B cell (primary cell): Measurements from ENCODE around the gene OR6P1. TPM values are rescaled to one million over a fixed set of nuclear protein-coding genes. Genes with fewer than 3 reads are reported as not detected.

ENCODE experiments used
- ATAC-seq: fragments of 200-7000 bp; cut with Tn5 transposase; one replicate; pipeline ENCODE4 v1.10.0; 2021; ENCODE audit warnings: low read depth, mild to moderate bottlenecking, moderate number of reproducible peaks, moderate library complexity
- CTCF ChIA-PET: fragments of 350-600 bp; sonication (Branson Sonifier 250); formaldehyde crosslinking; loops from one replicate; lab custom pipeline; 2021; ENCODE audit warnings: antibody characterized with exemption, inconsistent platforms; lab: Charles Lee
- POLR2A ChIA-PET: fragments of 350-600 bp; sonication (Branson Sonifier 250); formaldehyde crosslinking; loops from one replicate; lab custom pipeline; 2021; ENCODE audit warnings: antibody characterized with exemption; lab: Charles Lee
- DNase-seq: peaks from one replicate; pipeline ENCODE4 v3.0.0; 2013
- H2AFZ ChIP-seq: 2 replicates; pipeline ENCODE4 v1.6.1; 2012; ENCODE audit warnings: mild to moderate bottlenecking, low read depth, low read length; ENCODE audit not compliant: insufficient read depth, poor library complexity, severe bottlenecking
- H3K27ac ChIP-seq, 2 donors: 1 replicate in 1 of 2; 2 replicates in 1 of 2; pipeline ENCODE4 v1.5.1; 2012 to 2013; ENCODE audit warnings: low read length in 2 of 2, mild to moderate bottlenecking in 2 of 2, moderate library complexity in 1 of 2
- H3K27me3 ChIP-seq, 4 experiments: fragments of 200-600 bp in 1 of 4; sonication (generic) in 1 of 4; replicated peaks in 1 of 4; 1 replicate in 2 of 4; 2 replicates in 2 of 4; pipeline versions ENCODE4 v1.6.1 to v1.7.0; 2013 to 2016; ENCODE audit warnings: low read length in 3 of 4, mild to moderate bottlenecking in 2 of 4, mixed read lengths in 1 of 4, moderate library complexity in 1 of 4; ENCODE audit not compliant: insufficient read depth in 4 of 4, control insufficient read depth in 3 of 4; ENCODE audit errors: control extremely low read depth in 1 of 4
- H3K36me3 ChIP-seq, 2 experiments: replicated peaks in 1 of 2; 1 replicate in 1 of 2; 2 replicates in 1 of 2; pipeline versions ENCODE4 v1.6.1 to v1.7.1; 2013; ENCODE audit warnings: low read length in 1 of 2; ENCODE audit not compliant: insufficient read depth in 2 of 2, control insufficient read depth in 1 of 2; ENCODE audit errors: control extremely low read depth in 1 of 2, extremely low read depth in 1 of 2
- H3K4me1 ChIP-seq, 2 donors: fragments of 200-600 bp in 1 of 2; sonication (generic) in 1 of 2; 1 replicate in 1 of 2; 2 replicates in 1 of 2; pipeline versions ENCODE4 v1.5.1 to v1.6.1; 2013 to 2017; ENCODE audit warnings: low read length in 2 of 2; ENCODE audit not compliant: control insufficient read depth in 2 of 2, insufficient read depth in 2 of 2
- H3K4me2 ChIP-seq: replicated peaks from 2 replicates; pipeline ENCODE3; 2012; ENCODE audit warnings: mild to moderate bottlenecking, low read depth, low read length; ENCODE audit not compliant: poor library complexity, severe bottlenecking
- H3K4me3 ChIP-seq, 5 experiments: fragments of 200-600 bp in 1 of 5; sonication (generic) in 1 of 5; 1 replicate in 3 of 5; 2 replicates in 2 of 5; pipeline versions ENCODE4 v1.5.1 to v1.7.0; 2011 to 2016; ENCODE audit warnings: low read length in 4 of 5, mild to moderate bottlenecking in 4 of 5, low read depth in 2 of 5, control low read depth in 1 of 5, moderate library complexity in 1 of 5; ENCODE audit not compliant: insufficient read depth in 1 of 5; ENCODE audit errors: control extremely low read depth in 1 of 5, extremely low read depth in 1 of 5
- H3K79me2 ChIP-seq: fragments of 200-600 bp; sonication (generic); one replicate; pipeline ENCODE4 v1.6.0; 2016; ENCODE audit warnings: low read length; ENCODE audit not compliant: control insufficient read depth, insufficient read depth
- H3K9ac ChIP-seq: fragments of 200-600 bp; sonication (generic); 2 replicates; pipeline ENCODE4 v1.6.1; 2017; ENCODE audit warnings: mild to moderate bottlenecking, low read length, moderate library complexity
- H3K9me3 ChIP-seq, 3 donors: one replicate each; pipeline versions ENCODE4 v1.6.1 to v1.7.1; 2013; ENCODE audit warnings: low read length in 2 of 3; ENCODE audit not compliant: control insufficient read depth in 2 of 3, insufficient read depth in 1 of 3; ENCODE audit errors: control extremely low read depth in 1 of 3
- H4K20me1 ChIP-seq: 2 replicates; pipeline ENCODE4 v1.6.0; 2012; ENCODE audit warnings: mild to moderate bottlenecking, low read length; ENCODE audit not compliant: insufficient read depth, control insufficient read depth, poor library complexity, severe bottlenecking
- H3K27ac Mint-ChIP-seq: one replicate; pipeline ENCODE4 v1.8.0; 2021; ENCODE audit warnings: mixed read lengths
- H3K27me3 Mint-ChIP-seq: one replicate; pipeline ENCODE4 v1.8.0; 2021; ENCODE audit warnings: mixed read lengths
- H3K4me1 Mint-ChIP-seq: one replicate; pipeline ENCODE4 v1.8.0; 2021; ENCODE audit warnings: mixed read lengths
- H3K4me3 Mint-ChIP-seq: one replicate; pipeline ENCODE4 v1.8.0; 2021; ENCODE audit warnings: mixed read lengths
- H3K9me3 Mint-ChIP-seq: one replicate; pipeline ENCODE4 v1.8.0; 2022; ENCODE audit warnings: mixed read lengths; ENCODE audit not compliant: insufficient read depth
- CTCF ChIP-seq: fragments of 200-600 bp; IDR thresholded peaks from one replicate; pipeline ENCODE4 v1.8.0; 2022; ENCODE audit warnings: antibody characterized with exemption, mild to moderate bottlenecking
- EZH2 ChIP-seq: IDR thresholded peaks from 2 replicates; pipeline ENCODE4 v1.6.1; 2012; ENCODE audit warnings: borderline replicate concordance, low read depth, mild to moderate bottlenecking, moderate library complexity, low read length; ENCODE audit not compliant: insufficient read depth, poor library complexity, severe bottlenecking
- WGBS: methylation state at CpG from one replicate; pipeline ENCODE4 v1.1.5; 2013; ENCODE audit warnings: missing lambda C conversion rate; ENCODE audit not compliant: insufficient coverage; 5-methylcytosine and 5-hydroxymethylcytosine counted together
- intact Hi-C: fragments of 100-400 bp; cut with micrococcal nuclease; formaldehyde crosslinking; loops from one replicate; pipeline ENCODE4 v1.10.0; 2022
- polyA minus RNA-seq: library from RNA; depleted of rRNA, polyadenylated mRNA; stranded (reverse); fragments of >200 nt; gene quantifications from 2 replicates; pipeline ENCODE4 v1.2.3, GENCODE V29; 2012
- polyA plus RNA-seq: library from polyadenylated mRNA; depleted of rRNA; stranded (reverse); fragments of >200 nt; gene quantifications from 2 replicates; pipeline ENCODE4 v1.2.3, GENCODE V29; 2012
- total RNA-seq, 2 donors: library from RNA; stranded (reverse); fragments of 120-200 nt in 1 of 2; gene quantifications; 1 replicate in 1 of 2; 2 replicates in 1 of 2; pipeline versions ENCODE4 v1.2.3 to v1.2.4, GENCODE V29; 2013 to 2022

Gene OR6P1
- total RNA-seq: not detected in 2 replicates
- not detected for total RNA-seq (2013)
- not detected in 2 replicates for polyA plus RNA-seq
- not detected in 2 replicates for polyA minus RNA-seq

GRCh38 chr1:158570480-158570879 is at the start of gene OR6P1:
Gene OR6P1, minus strand, starts transcription at chr1:158570580. Its CDS starts 6,976 bp downstream, at chr1:158563604.
- Histone ChIP-seq H3K27ac (no peak within 1 kb of the TSS), H3K4me3 (no peak within 1 kb of the TSS), H3K4me2 (no peak within 1 kb of the TSS), H3K4me1 (no peaks in the 10 kb centered on the region), H4K20me1 (no peaks in the 10 kb centered on the region), H3K9me3 (no peaks in the 10 kb centered on the region), H3K36me3 (no peaks in the 10 kb centered on the region), H3K79me2 (no peaks in the 10 kb centered on the region), H3K27me3 (no peaks in the 10 kb centered on the region), H3K9ac (no peak within 1 kb of the TSS), H2AFZ (no peak within 1 kb of the TSS)
- WGBS: 60% methylated on average over 2 of the region's 3 CpGs
- ChIA-PET POLR2A (no interaction called here), CTCF (no interaction called here)
- DNase-seq: no peak
- peaks cover 3% of the 10 kb centered on the region for H3K9me3 Mint-ChIP-seq
- H3K4me3 Mint-ChIP-seq: no peak within 1 kb of the TSS
- no peak for ATAC-seq
- no peaks in the 10 kb centered on the region for H3K4me1 Mint-ChIP-seq
- TF ChIP-seq EZH2: no peak
- TF ChIP-seq CTCF: no peak
- H3K27me3 Mint-ChIP-seq: peaks cover 15% of the 10 kb centered on the region
- intact Hi-C loops: no loop called here
- H3K27ac Mint-ChIP-seq: no peak within 1 kb of the TSS

GRCh38 chr1:158613764-158614163 is 43.4 kb upstream of the OR6P1 start:
- Mint-ChIP-seq H3K4me1 (peaks cover 5% of the 10 kb centered on the region), H3K27me3 (peaks cover 10% of the 10 kb centered on the region), H3K27ac (no peak overlapping the region), H3K9me3 (no peaks in the 10 kb centered on the region), H3K4me3 (no peak overlapping the region)
- ChIA-PET CTCF (no interaction called here), POLR2A (no interaction called here)
- no peak overlapping the region for H3K4me3 ChIP-seq
- H3K4me2 ChIP-seq: no peak overlapping the region
- H3K4me1 ChIP-seq: no peaks in the 10 kb centered on the region
- no peak overlapping the region for H3K27ac ChIP-seq
- no peak overlapping the region for H3K9ac ChIP-seq
- H2AFZ ChIP-seq: no peak overlapping the region
- WGBS: no CpG with 5 or more reads among the region's 3 CpGs
- ATAC-seq: no peak
- TF ChIP-seq CTCF (no peak), EZH2 (no peak)
- no peaks in the 10 kb centered on the region for H3K36me3 ChIP-seq
- no peaks in the 10 kb centered on the region for H4K20me1 ChIP-seq
- intact Hi-C loops: no loop called here
- DNase-seq: no peak
- H3K9me3 ChIP-seq: no peaks in the 10 kb centered on the region
- H3K79me2 ChIP-seq: no peaks in the 10 kb centered on the region
- H3K27me3 ChIP-seq: no peaks in the 10 kb centered on the region
